Skin of body (tissue), 2 donors: ENCODE results near the gene BRD9. TPM values are rescaled to one million over a fixed set of nuclear protein-coding genes. Genes with fewer than 3 reads are reported as not detected.
"Not testable (repeated sequence)": the region's sequence is repeated elsewhere in the genome, so short reads cannot be mapped to it uniquely, and the experiment has no call there.

Experiments used
- DNase-seq: peaks from one replicate; lab custom pipeline; 2025; lab: John Stamatoyannopoulos, UW
- total RNA-seq: library from RNA; depleted of rRNA; stranded (reverse); fragments of >200 nt; gene quantifications from one replicate; pipeline ENCODE4 v1.2.3, GENCODE V29; 2014

BRD9 gene
- 33.9 TPM for total RNA-seq

GRCh38 chr5:892394-893136 is at the start of gene BRD9, which contains the start of gene TRIP13:
Gene BRD9 (minus strand): TSS chr5:892801. CDS start chr5:892657, 144 bp downstream.
Gene TRIP13 (plus strand): TSS chr5:892884. CDS start chr5:892999, 115 bp downstream.
- peak; percentile 39 for DNase-seq

- not testable (repeated sequence) for DNase-seq
Measured at GRCh38 chr5:940741-941140, 48.1 kb upstream of the BRD9 start.

GRCh38 chr5:939368-939767 is 46.8 kb upstream of the BRD9 start:
- DNase-seq: no peak

GRCh38 chr5:937151-937924 is 44.7 kb upstream of the BRD9 start:
- no peak for DNase-seq

- no peak for DNase-seq
Measured at GRCh38 chr5:936149-937144, 43.8 kb upstream of the BRD9 start.

GRCh38 chr5:935510-936084 is 43.0 kb upstream of the BRD9 start:
- DNase-seq: no peak

GRCh38 chr5:934381-934967 is 41.9 kb upstream of the BRD9 start:
- DNase-seq: not testable (repeated sequence)

GRCh38 chr5:933951-934350 is 41.4 kb upstream of the BRD9 start:
- DNase-seq: not testable (repeated sequence)

- DNase-seq: no peak
Measured at GRCh38 chr5:933251-933861, 40.8 kb upstream of the BRD9 start.

- DNase-seq: no peak
Measured at GRCh38 chr5:932628-933250, 40.1 kb upstream of the BRD9 start.

GRCh38 chr5:932151-932627 is 39.6 kb upstream of the BRD9 start:
- no peak for DNase-seq

GRCh38 chr5:931570-932145 is 39.1 kb upstream of the BRD9 start:
- no peak for DNase-seq

- no peak for DNase-seq
Measured at GRCh38 chr5:930866-931265, 38.3 kb upstream of the BRD9 start.

GRCh38 chr5:929596-929995 is 37.0 kb upstream of the BRD9 start:
- no peak for DNase-seq

GRCh38 chr5:929182-929581 is 36.6 kb upstream of the BRD9 start:
- DNase-seq: not testable (repeated sequence)

GRCh38 chr5:927172-928015 is 34.8 kb upstream of the BRD9 start:
- no peak for DNase-seq

- DNase-seq: no peak
Measured at GRCh38 chr5:926417-927171, 34.0 kb upstream of the BRD9 start.
